Activated naive CD4-positive, alpha-beta T cell (primary cell): ENCODE results near the gene DNAJC21.

ENCODE experiments used
- DNase-seq, 4 experiments: peaks; one replicate each; lab custom pipeline; 2025; lab: John Stamatoyannopoulos, UW

Gene DNAJC21

DNA sequence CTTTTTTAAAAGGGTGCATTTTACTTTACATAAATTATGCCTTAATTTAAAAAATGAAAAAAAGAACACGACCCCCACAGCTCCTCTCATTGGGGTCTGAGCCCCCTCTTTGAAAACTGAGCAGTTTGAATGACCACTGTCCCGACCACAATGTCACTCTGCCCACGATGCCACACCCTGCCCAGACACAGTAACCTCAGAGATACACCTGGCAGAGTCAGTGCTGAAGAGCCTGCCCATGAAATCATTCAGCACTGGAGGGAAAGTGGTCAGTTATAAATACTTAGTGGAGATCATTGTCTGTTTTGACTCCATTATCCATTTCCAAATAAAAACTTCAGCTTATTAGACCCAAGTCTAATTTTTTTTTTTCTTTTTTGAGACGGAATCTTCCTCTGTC lies 49.3 kb downstream of the DNAJC21 start:
- no peak for DNase-seq

DNA sequence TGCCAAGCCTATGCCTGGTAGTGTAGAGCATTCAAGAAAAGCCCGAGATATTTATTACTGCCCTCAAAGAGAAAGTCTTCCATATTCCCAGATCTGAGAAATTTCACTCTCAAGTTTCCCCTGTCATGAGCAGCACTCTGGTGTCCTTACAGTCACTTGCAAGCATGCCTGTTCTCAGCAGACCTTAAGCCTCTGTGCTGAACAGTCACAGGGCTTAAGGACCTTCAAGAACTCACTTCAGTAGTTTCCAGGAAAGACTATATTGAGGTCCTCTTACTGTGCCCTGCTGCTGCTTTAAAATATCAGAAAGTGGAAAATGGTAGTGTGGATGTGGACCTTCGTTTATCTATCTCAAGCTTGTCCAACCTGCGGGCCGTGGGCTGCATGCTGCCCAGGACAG lies 53.5 kb downstream of the DNAJC21 start:
- DNase-seq: no peak

- DNase-seq: no peak
Measured at GRCh38 chr5:34986965-34987364, 57.6 kb downstream of the DNAJC21 start.

DNA sequence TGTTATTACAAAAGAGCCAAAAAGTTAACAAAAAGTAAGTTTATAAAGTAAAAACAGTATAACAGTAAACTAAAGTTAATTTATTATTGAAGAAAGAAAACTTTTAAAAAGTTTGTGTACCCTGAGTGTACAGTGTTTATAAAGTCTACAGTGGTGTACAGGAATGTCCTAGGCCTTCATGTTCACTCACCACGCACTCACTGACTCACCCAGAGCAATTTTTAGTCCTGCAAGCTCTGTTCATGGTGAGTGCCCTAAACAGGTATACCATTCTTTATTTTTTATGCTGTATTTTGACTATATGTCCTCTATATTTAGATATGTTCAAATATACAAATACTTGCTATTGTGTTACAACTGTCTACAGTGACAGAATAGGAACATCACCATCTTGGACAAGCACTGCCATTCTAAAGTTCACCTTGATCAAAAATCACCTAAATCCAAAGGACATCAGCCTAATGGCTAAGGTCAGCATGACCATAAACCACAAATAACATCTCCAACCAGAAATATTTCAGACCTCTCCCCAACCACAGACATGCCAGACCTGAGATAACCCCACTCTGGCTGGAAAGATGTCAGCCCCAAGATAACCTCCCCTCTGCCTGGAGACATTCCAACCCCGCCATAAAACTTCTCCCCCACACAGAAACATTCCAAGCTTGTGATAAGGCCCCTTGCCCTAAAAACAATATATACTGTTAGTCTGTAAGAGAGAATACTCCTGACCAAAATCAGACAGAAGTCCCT lies 62.3 kb downstream of the DNAJC21 start:
- DNase-seq: no peak

- DNase-seq: no peak
Measured at GRCh38 chr5:34993951-34994350, 64.6 kb downstream of the DNAJC21 start.

DNA sequence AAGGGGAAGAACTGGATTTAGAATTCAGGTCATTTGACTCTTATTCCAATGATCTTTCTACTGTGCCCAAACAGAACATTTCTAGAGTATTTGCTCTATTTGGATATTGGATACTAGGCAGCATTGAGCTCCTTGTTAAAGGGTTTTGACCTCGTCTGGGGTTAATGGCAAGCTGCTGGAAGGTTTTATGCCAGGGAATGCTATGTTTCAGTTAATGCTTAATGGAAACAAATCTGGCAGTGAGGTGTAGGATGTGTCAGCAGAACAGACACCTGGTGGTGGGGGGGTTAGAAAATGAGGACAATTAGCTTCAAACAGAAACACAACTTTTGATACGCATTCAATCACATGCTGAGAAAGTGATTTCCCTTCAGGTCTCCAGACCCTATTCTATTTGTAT lies 66.9 kb downstream of the DNAJC21 start:
- no peak for DNase-seq

DNA sequence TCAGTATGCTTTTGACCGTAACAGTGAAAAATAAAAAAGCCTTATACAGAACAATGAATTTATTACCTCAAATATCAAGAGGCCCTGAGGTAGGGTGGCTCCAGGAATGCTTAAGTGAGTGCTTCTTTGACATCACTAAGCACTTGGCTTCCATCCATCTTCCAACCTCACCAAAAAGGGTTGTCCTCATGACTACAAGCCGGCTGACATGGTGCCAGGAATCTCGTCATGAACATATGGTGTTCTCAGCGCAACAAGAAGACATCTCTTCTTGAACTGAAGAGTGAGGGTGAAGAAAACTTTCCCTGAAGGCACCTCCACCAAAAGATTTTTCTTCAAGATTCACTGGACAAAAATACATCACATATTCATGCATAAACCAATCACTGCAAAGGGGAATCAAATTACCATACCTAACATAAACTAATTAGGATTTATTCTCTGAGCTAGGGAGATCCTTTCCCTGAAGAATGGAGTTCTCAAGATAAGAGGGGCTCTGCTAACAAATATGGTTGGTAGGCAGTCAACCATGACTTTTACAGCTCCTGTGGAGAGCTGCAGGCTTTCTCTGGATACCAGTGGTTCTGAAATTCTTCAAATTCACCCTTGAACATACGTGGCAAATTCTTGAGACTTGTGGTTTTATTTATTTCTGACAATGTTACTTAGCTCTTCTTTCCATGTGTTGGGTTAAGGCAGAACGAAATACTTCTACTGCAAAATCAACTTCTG lies 68.9 kb downstream of the DNAJC21 start:
- no peak for DNase-seq

- DNase-seq: no peak
Measured at GRCh38 chr5:35001842-35002241, 72.5 kb downstream of the DNAJC21 start.

DNA sequence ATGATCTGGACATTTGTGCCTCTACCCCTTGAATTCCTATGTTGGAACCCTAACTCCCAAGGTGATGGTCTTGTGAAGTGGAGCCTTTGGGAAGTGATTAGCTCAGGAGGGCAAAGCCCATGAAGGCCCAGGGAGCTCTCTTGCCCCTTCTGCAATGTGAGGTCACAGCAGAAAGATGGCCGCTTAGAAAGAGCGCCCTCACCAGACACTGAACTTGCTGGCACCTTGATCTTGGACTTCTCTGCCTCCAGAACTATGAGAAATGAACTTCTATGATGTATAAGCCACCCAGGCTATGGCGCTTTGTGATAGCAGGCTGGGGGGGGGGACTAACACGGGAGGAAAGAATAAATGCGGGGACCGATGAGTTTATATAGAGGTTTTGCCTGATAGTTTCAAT lies 73.1 kb downstream of the DNAJC21 start:
- DNase-seq: no peak

- DNase-seq: peak; percentile 13 to 32 (median 22)
Measured at GRCh38 chr5:35003018-35003957, 73.9 kb downstream of the DNAJC21 start.

DNA sequence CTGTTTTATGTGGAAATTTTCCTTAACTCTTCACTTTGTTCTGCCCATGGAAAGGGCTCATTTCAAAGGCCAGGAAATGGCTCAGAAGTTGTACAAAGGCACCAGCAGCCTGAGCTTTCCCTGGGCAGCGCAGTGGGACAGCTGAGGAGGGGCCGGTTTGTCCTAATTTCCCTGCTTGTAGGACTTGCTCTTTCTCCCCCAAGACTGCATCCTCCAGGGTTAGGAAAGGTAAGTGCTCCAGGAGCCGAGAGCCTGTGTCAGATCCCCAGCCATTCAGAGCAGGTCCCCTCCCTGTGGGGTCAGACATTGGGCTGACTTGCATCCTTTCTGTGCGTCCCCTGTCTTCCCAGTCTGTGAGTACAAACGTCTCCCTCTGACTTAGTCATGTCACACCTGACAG lies 74.8 kb downstream of the DNAJC21 start:
- DNase-seq: no peak

DNA sequence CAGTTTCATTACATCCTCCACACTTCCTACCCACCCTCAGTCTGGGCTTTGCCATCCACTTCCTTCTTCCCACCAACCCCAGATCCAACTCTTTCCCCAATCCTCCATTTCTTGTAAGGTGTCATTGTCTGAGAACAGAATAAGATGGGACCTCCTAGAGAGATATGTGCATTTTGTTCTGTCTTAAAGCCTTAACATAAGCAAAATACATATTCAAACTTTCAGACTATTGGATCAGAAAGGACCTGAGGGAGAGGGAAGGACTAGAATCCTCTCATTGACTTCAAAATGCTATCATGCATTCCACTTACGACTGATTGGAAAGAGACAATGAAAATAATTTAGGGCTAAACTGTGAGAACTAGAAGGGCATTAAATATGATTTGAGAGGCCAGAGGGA lies 75.4 kb downstream of the DNAJC21 start:
- no peak for DNase-seq
